A549 (cell line): ENCODE results near the gene KCNMA1.

Source experiments
- EP300 ChIP-seq, 2 experiments: fragments of >200 bp; sonication (Bioruptor Twin); formaldehyde crosslinking; IDR thresholded peaks; 2 replicates in 1 of 2; 3 replicates in 1 of 2; pipeline ENCODE4 v1.6.1; 2016 to 2017
- MAFK ChIP-seq: fragments of 450-650 bp; IDR thresholded peaks from 2 replicates; pipeline ENCODE4 v1.6.1; 2014; ENCODE audit not compliant: partially characterized antibody
- NFE2L2 ChIP-seq: fragments of 150-350 bp; conservative IDR thresholded peaks from 2 replicates; pipeline ENCODE4 v1.6.1; 2014; ENCODE audit warnings: low read length
- NR3C1 ChIP-seq: fragments of >200 bp; sonication (Bioruptor Twin); formaldehyde crosslinking; IDR thresholded peaks from 3 replicates; pipeline ENCODE4 v1.6.1; 2017
- POLR2A ChIP-seq: IDR thresholded peaks from 2 replicates; pipeline ENCODE4 v1.6.1; 2012; ENCODE audit warnings: mild to moderate bottlenecking, low read length
- TF ChIP-seq, protein P1 (sequence below): IDR thresholded peaks from 2 replicates; pipeline ENCODE4 v1.6.1; 2012

DNA sequence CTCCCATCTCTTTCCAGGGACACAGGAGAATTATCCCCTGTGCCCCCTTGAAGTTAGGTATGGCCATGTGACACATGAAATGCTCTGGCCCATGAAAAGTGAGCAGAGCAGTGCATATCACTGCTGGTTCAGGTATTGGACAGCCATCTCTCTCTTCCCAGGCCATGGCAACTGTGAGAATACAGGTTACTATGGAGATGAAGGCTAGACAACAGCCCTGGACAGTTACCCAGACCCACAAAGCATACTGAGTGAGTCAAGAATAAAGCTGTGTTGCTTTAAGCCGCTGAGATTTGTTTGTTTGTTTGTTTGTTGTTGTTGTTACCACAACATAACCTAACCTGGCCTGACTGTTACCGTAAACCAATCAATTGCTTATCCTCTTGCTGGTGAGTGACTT lies 722.3 kb downstream of the KCNMA1 start:
- TF ChIP-seq NFE2L2 = no peak
- TF ChIP-seq POLR2A = no peak
- no peak for TF ChIP-seq MAFK
- TF ChIP-seq, protein P1, sequence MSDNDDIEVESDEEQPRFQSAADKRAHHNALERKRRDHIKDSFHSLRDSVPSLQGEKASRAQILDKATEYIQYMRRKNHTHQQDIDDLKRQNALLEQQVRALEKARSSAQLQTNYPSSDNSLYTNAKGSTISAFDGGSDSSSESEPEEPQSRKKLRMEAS = no peak
- no peak for TF ChIP-seq NR3C1
- TF ChIP-seq EP300 (IDR thresholded peaks at IDR 0.05) = no peak
